Spinal cord (tissue), 10 donors: ENCODE results near the gene ATP8A2. TPM values are rescaled to one million over a fixed set of nuclear protein-coding genes. Genes with fewer than 3 reads are reported as not detected.
A peak's percentile ranks its signal among the peaks of the same experiment; 100 is the strongest.
"Not testable (repeated sequence)": the region's sequence is repeated elsewhere in the genome, so short reads cannot be mapped to it uniquely, and the experiment has no call there.

Experiments used
- DNase-seq, 6 donors: peaks; one replicate each; pipeline versions ENCODE4 v3.0.0 to v3.0.0-alpha.2; 2013 to 2015; ENCODE audit warnings: low spot score in 6 of 6, low read depth in 4 of 6
- H3K27ac ChIP-seq: one replicate; pipeline ENCODE4 v1.5.1; 2013; ENCODE audit warnings: low read depth, low read length, control low read depth
- H3K27me3 ChIP-seq: one replicate; pipeline ENCODE4 v1.6.1; 2013; ENCODE audit warnings: low read length; ENCODE audit not compliant: control insufficient read depth, insufficient read depth
- H3K36me3 ChIP-seq: one replicate; pipeline ENCODE4 v1.6.1; 2013; ENCODE audit warnings: low read length; ENCODE audit not compliant: control insufficient read depth, insufficient read depth
- H3K4me1 ChIP-seq: one replicate; pipeline ENCODE4 v1.6.1; 2013; ENCODE audit warnings: low read length; ENCODE audit not compliant: control insufficient read depth, insufficient read depth
- H3K4me3 ChIP-seq: one replicate; pipeline ENCODE4 v1.5.1; 2013; ENCODE audit warnings: low read depth, low read length, control low read depth
- H3K9me3 ChIP-seq: one replicate; pipeline ENCODE4 v1.6.1; 2013; ENCODE audit warnings: low read length; ENCODE audit not compliant: control insufficient read depth, insufficient read depth
- WGBS: methylation state at CpG from one replicate; pipeline ENCODE4 v1.1.5; 2013; ENCODE audit warnings: missing lambda C conversion rate; ENCODE audit not compliant: insufficient coverage; 5-methylcytosine and 5-hydroxymethylcytosine counted together
- polyA plus RNA-seq, 2 donors: library from polyadenylated mRNA; unstranded; fragments of 120-200 nt; gene quantifications; one replicate each; pipeline ENCODE4 v1.2.1, GENCODE V29; 2013; ENCODE audit not compliant: insufficient read length in 2 of 2
- total RNA-seq, 2 donors: library from RNA; depleted of rRNA in 1 of 2; stranded (reverse); fragments of 120-200 nt in 1 of 2; fragments of >200 nt in 1 of 2; gene quantifications; one replicate each; pipeline versions ENCODE4 v1.2.3 to v1.2.4, GENCODE V29; 2013 to 2014
- donor health status: healthy.

ATP8A2 gene
- total and polyA plus RNA-seq, 4 donors = 14.9 to 59.0 (median 28.0) TPM

DNA sequence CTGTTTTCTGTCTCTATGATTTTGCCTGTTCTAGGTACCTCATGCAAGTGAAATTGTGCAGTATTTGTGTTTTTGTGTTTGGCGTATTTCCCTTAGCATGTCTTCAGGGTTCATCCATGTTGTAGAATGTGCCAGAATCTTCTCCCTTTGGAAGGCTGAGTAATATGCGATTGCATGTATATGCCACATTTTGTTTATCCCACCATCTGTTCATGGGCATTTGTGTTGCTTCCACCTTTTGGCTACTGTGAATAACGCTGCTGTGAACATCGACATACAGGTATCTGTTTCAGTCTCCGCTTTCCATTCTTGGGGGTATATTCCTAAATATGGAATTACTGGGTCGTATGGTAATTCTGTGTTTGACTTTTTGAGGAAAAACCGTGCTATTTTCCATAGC lies 190.0 kb downstream of the ATP8A2 start:
- no peaks in the 10 kb centered on the region for H3K36me3 ChIP-seq
- no peak overlapping the region for H3K27ac ChIP-seq
- no peaks in the 10 kb centered on the region for H3K27me3 ChIP-seq
- H3K4me1 ChIP-seq = no peaks in the 10 kb centered on the region
- H3K9me3 ChIP-seq = no peaks in the 10 kb centered on the region
- no peak overlapping the region for H3K4me3 ChIP-seq
- DNase-seq = peak in 1 of 6 donors; percentile 81
- WGBS = 100% methylated on average over 2 of the region's 7 CpGs

DNA sequence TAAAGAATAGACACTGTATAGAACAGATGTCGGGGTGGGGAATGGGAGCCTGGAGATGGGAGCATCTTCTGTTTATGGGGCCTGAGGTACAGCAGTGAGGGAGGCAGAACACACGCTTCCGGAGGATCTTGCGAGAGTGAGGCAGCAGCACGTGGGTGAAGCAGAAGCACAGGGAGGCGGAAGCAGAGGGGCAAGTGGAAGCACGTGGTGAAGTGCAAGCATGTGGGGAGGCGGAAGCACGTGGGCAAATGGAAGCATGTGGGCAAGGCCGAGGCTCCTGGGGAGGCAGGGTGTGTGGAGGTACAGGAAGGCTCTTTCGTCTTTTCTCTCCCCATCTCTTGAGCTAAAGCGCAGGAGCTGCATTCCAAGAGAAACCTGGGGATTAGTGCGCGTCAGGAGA lies 198.4 kb downstream of the ATP8A2 start:
- peaks cover 3% of the 10 kb centered on the region for H3K36me3 ChIP-seq
- H3K4me1 ChIP-seq = no peaks in the 10 kb centered on the region
- WGBS = 80% methylated on average over 9 of the region's 14 CpGs
- no peak for DNase-seq
- H3K9me3 ChIP-seq = no peaks in the 10 kb centered on the region
- H3K4me3 ChIP-seq = no peak overlapping the region
- no peaks in the 10 kb centered on the region for H3K27me3 ChIP-seq
- no peak overlapping the region for H3K27ac ChIP-seq

DNA sequence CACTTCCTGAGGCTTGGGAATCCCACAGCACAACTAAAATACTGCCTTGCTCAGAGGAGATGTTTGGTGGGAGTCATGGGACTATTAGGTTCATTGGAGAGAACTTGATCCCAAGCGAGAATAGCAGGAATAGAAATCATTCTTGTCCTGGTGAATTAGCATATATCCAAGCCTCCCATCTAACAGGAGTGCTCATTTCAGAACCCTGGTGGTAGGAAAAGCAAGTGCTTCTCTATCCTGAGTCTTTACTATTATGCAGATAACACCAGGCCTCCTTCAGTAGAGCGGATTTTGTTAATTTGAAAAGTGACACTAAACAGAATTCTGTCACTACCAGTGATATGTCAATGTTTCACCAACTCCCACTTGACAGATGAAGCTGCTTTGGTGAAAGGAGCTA lies 199.5 kb downstream of the ATP8A2 start:
- no peak for DNase-seq
- no peaks in the 10 kb centered on the region for H3K9me3 ChIP-seq
- H3K36me3 ChIP-seq = peaks cover 3% of the 10 kb centered on the region
- no peak overlapping the region for H3K4me3 ChIP-seq
- H3K4me1 ChIP-seq = no peaks in the 10 kb centered on the region
- H3K27ac ChIP-seq = no peak overlapping the region
- H3K27me3 ChIP-seq = no peaks in the 10 kb centered on the region
- no CpG with 5 or more reads among the region's 2 CpGs for WGBS

DNA sequence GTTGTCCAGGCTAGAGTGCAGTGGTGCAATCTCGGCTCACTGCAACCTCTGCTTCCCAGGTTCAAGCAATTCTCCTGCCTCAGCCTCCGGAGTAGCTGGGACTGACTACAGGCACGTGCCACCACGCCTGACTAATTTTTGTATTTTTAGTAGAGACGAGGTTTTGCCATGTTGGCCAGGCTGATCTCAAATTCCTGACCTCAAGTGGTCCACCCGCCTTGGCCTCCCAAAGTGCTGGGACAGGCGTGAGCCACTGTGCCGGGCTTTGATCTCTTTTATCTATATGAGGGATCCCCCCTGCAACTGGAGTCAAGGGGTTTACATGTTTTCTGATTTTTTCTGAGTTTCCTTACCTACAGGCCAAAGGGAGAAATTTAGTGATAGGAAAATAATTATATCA lies 200.4 kb downstream of the ATP8A2 start:
- not testable (repeated sequence) for H3K4me1 ChIP-seq, H3K27me3 ChIP-seq, H3K36me3 ChIP-seq, H3K27ac ChIP-seq, DNase-seq, H3K4me3 ChIP-seq, H3K9me3 ChIP-seq
- WGBS = 89% methylated on average over 6 of the region's 8 CpGs

DNA sequence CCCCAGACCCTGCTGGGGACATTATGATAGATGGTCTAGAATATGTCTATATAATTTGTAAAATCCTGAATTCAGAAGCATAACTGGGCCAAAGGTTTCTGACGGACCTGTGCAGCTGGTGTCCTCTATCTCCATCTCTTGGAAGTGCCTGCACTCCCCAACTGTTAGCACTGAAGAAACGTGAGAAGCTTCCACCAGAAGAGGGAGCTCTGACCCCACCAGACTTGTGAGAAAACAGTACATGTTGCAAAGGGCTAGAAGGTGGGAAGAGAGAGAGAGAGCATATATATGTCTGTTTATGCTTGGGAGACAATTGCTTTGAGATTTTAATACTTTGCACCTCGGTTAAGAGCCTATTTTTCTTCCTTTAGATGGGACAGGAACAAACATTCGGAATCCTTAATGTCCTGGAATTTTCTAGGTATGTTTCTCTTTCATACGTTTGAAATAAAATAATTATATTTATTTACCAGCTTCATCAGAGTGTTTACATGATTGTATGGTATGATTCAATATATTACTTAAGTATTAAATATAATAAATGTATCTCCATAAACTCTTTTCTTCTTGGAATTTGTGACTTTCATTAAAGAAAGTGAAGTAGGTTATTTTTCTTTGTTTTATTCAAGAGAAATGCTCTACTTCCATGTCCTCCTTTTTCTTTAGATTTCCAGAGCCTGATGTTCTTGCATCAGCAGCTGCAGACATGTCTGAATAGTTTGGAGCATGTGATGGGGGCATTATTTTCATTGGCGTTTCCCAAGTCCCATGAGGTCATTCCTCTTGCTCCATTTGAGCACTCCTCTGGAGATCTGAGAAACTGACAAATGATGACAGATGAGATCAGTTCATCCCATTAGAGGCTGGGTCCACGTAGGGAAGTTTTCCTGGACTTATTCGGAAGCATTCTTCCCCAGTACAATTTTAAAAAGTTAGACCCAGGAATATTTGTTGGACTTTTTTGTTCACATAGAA lies 202.9 kb downstream of the ATP8A2 start:
- DNase-seq = peak; percentile 87 to 99 (median 94)
- no peaks in the 10 kb centered on the region for H3K4me1 ChIP-seq
- H3K27ac ChIP-seq = no peak overlapping the region
- no peak overlapping the region for H3K4me3 ChIP-seq
- no peaks in the 10 kb centered on the region for H3K9me3 ChIP-seq
- H3K27me3 ChIP-seq = no peaks in the 10 kb centered on the region
- WGBS = 17% methylated on average over 1 of the region's 8 CpGs
- peaks cover 3% of the 10 kb centered on the region for H3K36me3 ChIP-seq

DNA sequence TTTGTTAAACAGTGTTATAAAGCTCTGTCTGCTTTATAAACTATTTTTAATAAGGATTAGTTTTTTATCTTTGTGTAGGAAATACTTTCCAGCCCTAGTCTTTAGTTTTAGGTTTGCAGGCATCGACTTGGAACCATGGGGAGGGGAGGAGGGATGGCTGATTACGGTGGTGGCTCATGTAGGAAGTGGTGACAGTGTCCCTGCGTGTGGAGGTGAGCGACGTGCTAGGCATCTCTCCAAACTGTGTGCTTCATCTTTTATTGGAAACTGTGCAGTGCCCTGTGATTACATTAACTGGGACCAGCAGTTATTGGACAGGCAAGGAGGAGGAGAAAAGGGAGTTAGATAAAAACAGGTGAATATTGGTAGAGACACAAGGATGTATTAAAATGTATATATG lies 203.8 kb downstream of the ATP8A2 start:
- Histone ChIP-seq H3K36me3 (peaks cover 3% of the 10 kb centered on the region), H3K9me3 (no peaks in the 10 kb centered on the region), H3K27ac (no peak overlapping the region), H3K4me3 (no peak overlapping the region), H3K4me1 (no peaks in the 10 kb centered on the region), H3K27me3 (no peaks in the 10 kb centered on the region)
- no peak for DNase-seq
- WGBS = 65% methylated on average over 5 of the region's 5 CpGs

DNA sequence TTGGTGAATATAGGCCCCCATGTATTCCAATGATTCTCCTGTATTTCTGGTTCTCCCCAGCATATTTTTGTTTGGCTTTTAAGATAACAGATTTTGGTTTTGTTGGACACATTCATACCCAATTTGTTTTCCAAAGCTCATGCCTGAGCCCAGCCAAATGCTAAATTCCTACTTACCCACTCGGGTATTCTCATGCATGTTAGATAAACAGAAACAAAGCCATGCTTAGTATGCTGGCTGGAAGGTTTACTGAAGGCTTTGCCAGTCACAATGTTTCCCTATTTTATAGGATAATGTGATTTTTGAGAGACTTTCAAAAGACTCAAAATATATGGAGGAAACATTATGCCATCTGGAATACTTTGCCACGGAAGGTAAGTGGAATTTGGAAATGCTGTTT lies 206.8 kb downstream of the ATP8A2 start:
- no peaks in the 10 kb centered on the region for H3K4me1 ChIP-seq
- no peaks in the 10 kb centered on the region for H3K27me3 ChIP-seq
- 67% methylated on average over 1 of the region's 2 CpGs for WGBS
- H3K9me3 ChIP-seq = no peaks in the 10 kb centered on the region
- H3K27ac ChIP-seq = no peak overlapping the region
- peak in 2 of 6 donors; percentile 32 to 67 for DNase-seq
- no peaks in the 10 kb centered on the region for H3K36me3 ChIP-seq
- no peak overlapping the region for H3K4me3 ChIP-seq

DNA sequence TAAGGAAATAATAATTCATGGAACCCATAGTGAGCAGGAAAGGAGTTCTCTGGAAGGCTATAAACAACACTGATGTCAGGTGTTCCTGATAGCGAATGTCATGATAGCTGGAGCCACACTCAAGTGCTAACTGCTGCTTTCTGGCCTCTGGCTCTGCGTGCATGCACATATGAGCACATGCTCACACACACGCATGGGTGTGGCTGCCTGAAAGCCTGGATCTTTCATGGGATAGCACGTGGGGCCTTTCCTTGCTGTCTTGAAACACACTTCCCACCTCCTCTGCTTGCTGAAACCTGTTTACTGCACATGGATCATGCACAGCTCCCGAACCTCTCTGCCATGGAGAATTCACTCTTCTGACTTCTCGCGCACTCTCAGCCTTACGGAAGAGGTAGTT lies 207.4 kb downstream of the ATP8A2 start:
- no peak overlapping the region for H3K4me3 ChIP-seq
- no peaks in the 10 kb centered on the region for H3K9me3 ChIP-seq
- no peaks in the 10 kb centered on the region for H3K36me3 ChIP-seq
- H3K27me3 ChIP-seq = no peaks in the 10 kb centered on the region
- 88% methylated on average over 8 of the region's 8 CpGs for WGBS
- no peaks in the 10 kb centered on the region for H3K4me1 ChIP-seq
- no peak overlapping the region for H3K27ac ChIP-seq
- DNase-seq = no peak

DNA sequence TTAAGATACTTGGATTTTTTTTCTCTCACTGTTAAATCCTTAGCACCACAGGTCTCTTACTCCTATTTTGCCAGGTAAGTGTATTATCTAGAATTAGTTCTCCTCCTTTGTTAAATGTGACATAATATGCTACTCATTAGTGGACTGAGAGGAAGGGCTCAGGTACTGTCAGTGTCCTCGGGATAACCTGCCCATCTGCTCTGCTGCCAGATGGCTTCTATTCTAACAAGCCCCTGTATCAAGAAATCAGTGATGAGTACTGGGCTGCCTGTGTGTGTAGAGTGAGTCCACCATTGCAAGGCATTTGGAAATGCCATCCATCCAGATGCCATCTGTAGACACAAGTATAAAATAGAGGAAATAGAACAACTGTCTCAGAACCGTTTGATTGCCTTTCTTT lies 209.6 kb downstream of the ATP8A2 start:
- H3K9me3 ChIP-seq = no peaks in the 10 kb centered on the region
- H3K4me3 ChIP-seq = no peak overlapping the region
- DNase-seq = no peak
- no peaks in the 10 kb centered on the region for H3K4me1 ChIP-seq
- H3K36me3 ChIP-seq = no peaks in the 10 kb centered on the region
- no peaks in the 10 kb centered on the region for H3K27me3 ChIP-seq
- WGBS = no CpG with 5 or more reads among the region's 2 CpGs
- no peak overlapping the region for H3K27ac ChIP-seq

DNA sequence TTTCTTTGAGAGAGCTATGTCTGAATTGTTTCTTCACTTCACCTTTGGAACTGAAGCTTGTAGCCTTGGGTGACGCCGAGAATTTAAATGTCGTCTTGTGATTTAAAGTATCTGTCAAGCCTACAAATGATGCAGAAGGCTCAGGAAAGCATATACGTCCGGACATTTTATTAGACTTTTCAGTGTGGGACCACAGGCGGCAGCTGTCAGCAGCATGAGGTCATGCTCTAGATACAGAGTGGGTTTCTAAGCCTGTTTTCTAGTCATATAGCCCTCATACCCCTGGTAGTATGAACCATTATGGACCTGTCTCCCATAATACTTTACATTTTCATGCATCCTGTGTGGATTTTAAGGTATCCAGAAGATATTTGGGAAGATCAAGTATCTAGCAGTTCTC lies 212.3 kb downstream of the ATP8A2 start:
- Histone ChIP-seq H3K9me3 (no peaks in the 10 kb centered on the region), H3K4me1 (no peaks in the 10 kb centered on the region), H3K4me3 (no peak overlapping the region), H3K27ac (no peak overlapping the region), H3K36me3 (no peaks in the 10 kb centered on the region), H3K27me3 (no peaks in the 10 kb centered on the region)
- WGBS = 48% methylated on average over 6 of the region's 6 CpGs
- no peak for DNase-seq
